A673 (cell line): Measurements from ENCODE around the gene SEPTIN8. TPM values are rescaled to one million over a fixed set of nuclear protein-coding genes. Genes with fewer than 3 reads are reported as not detected.

Source experiments
- BruUV-seq: library from RNA; stranded (reverse); fragments of 400-500 nt; replicated peaks from 2 replicates; lab custom pipeline; 2021; lab: Mats Ljungman, UMichigan
- CTCF ChIA-PET: fragments of 300-600 bp; sonication (Branson Sonifier 250); formaldehyde crosslinking; loops from one replicate; lab custom pipeline; 2022; ENCODE audit warnings: antibody characterized with exemption; lab: Charles Lee
- POLR2A ChIA-PET: fragments of 300-600 bp; sonication (Branson Sonifier 250); formaldehyde crosslinking; loops from one replicate; lab custom pipeline; 2022; ENCODE audit warnings: antibody characterized with exemption; ENCODE audit not compliant: low non-redundant PET; lab: Charles Lee
- DNase-seq: peaks from one replicate; pipeline ENCODE4 v3.0.0-alpha.2; 2015; ENCODE audit warnings: low spot score
- H3K27ac ChIP-seq: fragments of 200-600 bp; sonication (generic); 2 replicates; pipeline ENCODE4 v1.5.1; 2016; ENCODE audit warnings: mixed run types, low read depth, mild to moderate bottlenecking, mixed read lengths, antibody characterized with exemption, low read length; ENCODE audit not compliant: poor library complexity, severe bottlenecking
- H3K27me3 ChIP-seq: fragments of 200-600 bp; sonication (generic); replicated peaks from 2 replicates; pipeline ENCODE4 v1.6.1; 2017; ENCODE audit warnings: mixed run types, low read depth, mild to moderate bottlenecking, mixed read lengths, antibody characterized with exemption, low read length; ENCODE audit not compliant: insufficient read depth, poor library complexity
- H3K36me3 ChIP-seq: fragments of 200-600 bp; sonication (generic); 2 replicates; pipeline ENCODE4 v1.6.1; 2016; ENCODE audit warnings: mixed run types, mild to moderate bottlenecking, mixed read lengths, antibody characterized with exemption, low read length; ENCODE audit not compliant: insufficient read depth, poor library complexity, severe bottlenecking
- H3K4me1 ChIP-seq: fragments of 200-600 bp; sonication (generic); 2 replicates; pipeline ENCODE4 v1.6.1; 2017; ENCODE audit warnings: mixed run types, mild to moderate bottlenecking, mixed read lengths, antibody characterized with exemption, low read length; ENCODE audit not compliant: insufficient read depth, poor library complexity, severe bottlenecking
- H3K4me3 ChIP-seq: fragments of 200-600 bp; sonication (generic); 2 replicates; pipeline ENCODE4 v1.5.1; 2016; ENCODE audit warnings: low read depth, mixed run types, mild to moderate bottlenecking, mixed read lengths, low read length; ENCODE audit not compliant: poor library complexity, severe bottlenecking
- H3K9me3 ChIP-seq: fragments of 200-600 bp; sonication (generic); 2 replicates; pipeline ENCODE4 v1.6.1; 2016; ENCODE audit warnings: mixed run types, low read depth, mild to moderate bottlenecking, mixed read lengths, antibody characterized with exemption, low read length; ENCODE audit not compliant: poor library complexity, severe bottlenecking
- CTCF ChIP-seq: fragments of 300-800, 200-600 bp; sonication (generic); conservative IDR thresholded peaks from 2 replicates; pipeline ENCODE4 v1.5.1; 2017; ENCODE audit warnings: low read depth, mild to moderate bottlenecking, antibody characterized with exemption, low read length, moderate library complexity, mixed read lengths
- EZH2 ChIP-seq: fragments of 200-600 bp; sonication (generic); IDR thresholded peaks from 2 replicates; pipeline ENCODE4 v1.6.1; 2017; ENCODE audit warnings: borderline replicate concordance, low read depth, mild to moderate bottlenecking, mixed read lengths, antibody characterized with exemption, low read length; ENCODE audit not compliant: poor library complexity, severe bottlenecking
- intact Hi-C: fragments of 100-400 bp; cut with micrococcal nuclease; formaldehyde crosslinking; loops from one replicate; pipeline ENCODE4 v1.10.0; 2022; ENCODE audit not compliant: unreplicated experiment
- total RNA-seq: library from RNA; stranded (reverse); gene quantifications from 2 replicates; pipeline ENCODE4 v1.2.3, GENCODE V29; 2021

The SEPTIN8 gene
- total RNA-seq, 1 experiment from 2014 or later, result 26.4 TPM

DNA sequence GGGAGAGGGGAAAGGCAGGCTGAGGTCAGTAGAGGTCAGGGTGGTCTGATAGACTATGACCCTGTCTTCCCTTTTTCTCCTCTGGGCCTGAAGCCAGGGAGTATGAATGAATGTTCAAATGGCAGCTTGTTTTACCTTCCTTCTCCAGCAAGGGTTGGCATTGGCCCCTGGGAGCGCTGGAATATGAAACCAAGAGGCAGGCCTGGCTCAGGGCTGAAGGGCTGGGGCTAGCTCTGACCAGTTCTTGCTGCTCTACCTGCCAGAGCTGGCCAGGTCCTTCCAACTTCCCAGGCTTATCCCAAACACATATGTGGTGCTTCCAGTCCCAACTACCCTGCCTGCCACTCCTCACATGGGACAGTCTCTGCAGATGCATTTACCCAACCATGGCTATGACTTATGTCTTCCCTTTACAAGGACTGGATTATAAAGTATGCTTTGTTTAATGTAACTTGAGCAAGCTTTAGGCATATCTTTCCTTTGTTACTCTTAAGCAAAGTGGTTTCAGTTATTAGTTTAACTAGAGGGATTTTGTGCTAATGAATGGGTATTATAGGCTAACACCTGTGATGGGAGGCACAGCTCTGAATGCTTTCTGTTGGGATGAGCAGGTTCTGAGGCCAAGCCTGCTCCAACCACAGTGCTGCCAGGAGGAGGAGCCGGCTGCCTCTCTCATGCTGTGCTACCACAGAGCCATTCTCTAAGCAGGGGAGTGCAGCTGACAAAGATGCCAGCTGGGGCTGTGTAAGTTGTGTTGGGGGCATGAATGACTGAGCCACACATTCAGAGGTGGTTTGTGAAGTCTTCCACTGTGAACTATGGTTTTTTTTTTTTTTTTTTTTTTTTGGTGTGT, 23.7 kb downstream of the SEPTIN8 start:
- intact Hi-C loops, result no loop called here
- no peak overlapping the region for H3K27ac ChIP-seq
- no peaks in the 10 kb centered on the region for H3K27me3 ChIP-seq
- POLR2A ChIA-PET, result no interaction called here
- H3K4me1 ChIP-seq, result no peaks in the 10 kb centered on the region
- CTCF ChIA-PET, result no interaction called here
- BruUV-seq, result no TSS peak
- no peak overlapping the region for H3K4me3 ChIP-seq
- peaks cover 4% of the 10 kb centered on the region for H3K36me3 ChIP-seq
- H3K9me3 ChIP-seq, result no peaks in the 10 kb centered on the region
- DNase-seq, result no peak
- TF ChIP-seq CTCF (0 out of 2 replicates have a peak, but pooled peaks have one; percentile 13), EZH2 (no peak)

GRCh38 chr5:132752581-132753125, 24.4 kb downstream of the SEPTIN8 start:
- intact Hi-C loops, result no loop called here

GRCh38 chr5:132751971-132752580, 25.0 kb downstream of the SEPTIN8 start:
- ChIA-PET POLR2A (no interaction called here), CTCF (no interaction called here)
- Histone ChIP-seq H3K9me3 (no peaks in the 10 kb centered on the region), H3K36me3 (no peaks in the 10 kb centered on the region), H3K27me3 (no peaks in the 10 kb centered on the region), H3K4me1 (no peaks in the 10 kb centered on the region), H3K27ac (no peak overlapping the region), H3K4me3 (no peak overlapping the region)
- BruUV-seq, result no TSS peak
- intact Hi-C loops, result no loop called here
- no peak for TF ChIP-seq CTCF
- no peak for TF ChIP-seq EZH2
- no peak for DNase-seq

More at GRCh38 chr5:132752581-132753125, 24.4 kb downstream of the SEPTIN8 start:
- Histone ChIP-seq H3K36me3 (peaks cover 1% of the 10 kb centered on the region), H3K4me1 (no peaks in the 10 kb centered on the region), H3K27me3 (no peaks in the 10 kb centered on the region), H3K9me3 (no peaks in the 10 kb centered on the region), H3K27ac (no peak overlapping the region), H3K4me3 (no peak overlapping the region)
- ChIA-PET CTCF (no interaction called here), POLR2A (no interaction called here)
- no peak for TF ChIP-seq CTCF
- TF ChIP-seq EZH2, result no peak
- no TSS peak for BruUV-seq
- DNase-seq, result no peak
